ENCODE results near the gene CXorf49.

- TF ChIP-seq IFI16 (CRISPR knock-in tag; IDR thresholded peaks at IDR 0.05) (no peak), ZNF407 (IDR thresholded peaks at IDR 0.05; ENCODE audit: low read depth) (no peak), ZNF274 (IDR thresholded peaks at IDR 0.05; ENCODE audit: borderline replicate concordance, low read depth, low read length) (no peak), HMGXB4 (CRISPR knock-in tag; IDR thresholded peaks at IDR 0.05) (no peak)
Measured at GRCh38 chrX:71664889-71665491, 53.1 kb downstream of the CXorf49 start.

All from K562 (cell line).